GM12892 (cell line): ENCODE data around the gene ST3GAL3.

Experiments
- POLR2A ChIP-seq: IDR thresholded peaks from 2 replicates; pipeline ENCODE4 v1.6.1; 2011; ENCODE audit warnings: low read depth, low read length, control low read depth
- POLR2AphosphoS5 ChIP-seq: IDR thresholded peaks from 2 replicates; pipeline ENCODE4 v1.6.1; 2011; ENCODE audit warnings: low read depth, low read length, control low read depth
- TAF1 ChIP-seq: IDR thresholded peaks from 2 replicates; pipeline ENCODE4 v1.6.1; 2011; ENCODE audit warnings: low read depth, mild to moderate bottlenecking, control low read depth, low read length, borderline replicate concordance

- no peak for TF ChIP-seq POLR2A
- TF ChIP-seq POLR2AphosphoS5 = no peak
- TF ChIP-seq TAF1 = no peak
Measured at GRCh38 chr1:43773821-43774220, 66.5 kb downstream of the ST3GAL3 start.
